ENCODE data around the gene MTHFD1L. TPM values are rescaled to one million over a fixed set of nuclear protein-coding genes. Genes with fewer than 3 reads are reported as not detected.

MTHFD1L gene
- total RNA-seq, 1 experiment from 2014 or later, result 47.8 TPM

DNA sequence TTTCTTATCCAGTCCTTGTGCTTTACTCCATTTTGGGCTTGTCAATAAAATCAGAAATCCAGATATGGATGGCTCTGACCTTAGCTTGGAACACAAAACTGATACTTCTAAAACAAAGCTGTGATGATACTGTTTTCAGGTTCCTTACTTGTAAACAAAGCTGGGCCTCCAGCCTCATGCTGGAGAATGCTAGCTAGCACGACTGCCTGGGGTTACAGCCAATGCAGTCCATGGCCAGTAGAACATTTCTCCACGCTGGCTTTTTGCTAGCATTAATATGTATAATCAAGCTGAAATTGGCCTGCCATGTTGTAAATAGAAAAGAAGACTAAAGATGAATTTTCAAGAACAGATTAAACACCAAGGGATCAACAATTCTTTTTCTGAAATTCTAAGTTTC is 63.9 kb downstream of the MTHFD1L start:
- intact Hi-C loops (cut with micrococcal nuclease; ENCODE audit: unreplicated experiment), result no loop called here
- H3K36me3 Mint-ChIP-seq (ENCODE audit: insufficient read depth, unreplicated experiment), result peaks cover 6% of the 10 kb centered on the region
- no peak overlapping the region for H3K27ac Mint-ChIP-seq (ENCODE audit: unreplicated experiment)
- no peaks in the 10 kb centered on the region for H3K9me3 Mint-ChIP-seq (ENCODE audit: low read depth, unreplicated experiment)
- H3K4me1 Mint-ChIP-seq (ENCODE audit: low read depth, unreplicated experiment), result peaks cover 10% of the 10 kb centered on the region
- no peak overlapping the region for H3K4me3 Mint-ChIP-seq (ENCODE audit: low read depth, unreplicated experiment)
- no peaks in the 10 kb centered on the region for H3K27me3 Mint-ChIP-seq (ENCODE audit: unreplicated experiment)
- CTCF ChIA-PET, result interaction anchor here (1.3 kb wide), 1 partner anchor 38 kb away, joined by 4 read pairs; no protein-coding TSS in a partner anchor
- no peak for DNase-seq
- BruUV-seq (replicated peaks), result no TSS peak
- no peak for TF ChIP-seq CTCF (IDR thresholded peaks at IDR 0.05; ENCODE audit: unreplicated experiment)

GRCh38 chr6:150930841-150931240 is 65.3 kb downstream of the MTHFD1L start:
- BruUV-seq (replicated peaks), result no TSS peak
- CTCF ChIA-PET, result no interaction called here
- TF ChIP-seq CTCF (IDR thresholded peaks at IDR 0.05; ENCODE audit: unreplicated experiment), result no peak
- no peak for DNase-seq
- Mint-ChIP-seq H3K27me3 (ENCODE audit: unreplicated experiment) (no peaks in the 10 kb centered on the region), H3K4me3 (ENCODE audit: low read depth, unreplicated experiment) (no peak overlapping the region), H3K27ac (ENCODE audit: unreplicated experiment) (no peak overlapping the region), H3K9me3 (ENCODE audit: low read depth, unreplicated experiment) (no peaks in the 10 kb centered on the region), H3K4me1 (ENCODE audit: low read depth, unreplicated experiment) (peaks cover 13% of the 10 kb centered on the region), H3K36me3 (ENCODE audit: insufficient read depth, unreplicated experiment) (peaks cover 6% of the 10 kb centered on the region)
- intact Hi-C loops (cut with micrococcal nuclease; ENCODE audit: unreplicated experiment), result no loop called here

GRCh38 chr6:150931405-150931804 is 65.9 kb downstream of the MTHFD1L start:
- intact Hi-C loops (cut with micrococcal nuclease; ENCODE audit: unreplicated experiment), result no loop called here
- H3K36me3 Mint-ChIP-seq (ENCODE audit: insufficient read depth, unreplicated experiment), result peaks cover 6% of the 10 kb centered on the region
- H3K4me3 Mint-ChIP-seq (ENCODE audit: low read depth, unreplicated experiment), result no peak overlapping the region
- H3K4me1 Mint-ChIP-seq (ENCODE audit: low read depth, unreplicated experiment), result peaks cover 13% of the 10 kb centered on the region
- CTCF ChIA-PET, result no interaction called here
- no peaks in the 10 kb centered on the region for H3K27me3 Mint-ChIP-seq (ENCODE audit: unreplicated experiment)
- TF ChIP-seq CTCF (IDR thresholded peaks at IDR 0.05; ENCODE audit: unreplicated experiment), result no peak
- BruUV-seq (replicated peaks), result no TSS peak
- no peak for DNase-seq
- no peaks in the 10 kb centered on the region for H3K9me3 Mint-ChIP-seq (ENCODE audit: low read depth, unreplicated experiment)
- H3K27ac Mint-ChIP-seq (ENCODE audit: unreplicated experiment), result no peak overlapping the region

GRCh38 chr6:150932996-150933395 is 67.5 kb downstream of the MTHFD1L start:
- CTCF ChIA-PET, result interaction anchor here (0.8 kb wide), 1 partner anchor 18 kb away, joined by 3 read pairs; no protein-coding TSS in a partner anchor
- H3K36me3 Mint-ChIP-seq (ENCODE audit: insufficient read depth, unreplicated experiment), result peaks cover 16% of the 10 kb centered on the region

More at GRCh38 chr6:150932996-150933395, 67.5 kb downstream of the MTHFD1L start:
- Mint-ChIP-seq H3K4me1 (ENCODE audit: low read depth, unreplicated experiment) (peaks cover 13% of the 10 kb centered on the region), H3K4me3 (ENCODE audit: low read depth, unreplicated experiment) (no peak overlapping the region), H3K9me3 (ENCODE audit: low read depth, unreplicated experiment) (no peaks in the 10 kb centered on the region), H3K27me3 (ENCODE audit: unreplicated experiment) (no peaks in the 10 kb centered on the region), H3K27ac (ENCODE audit: unreplicated experiment) (no peak overlapping the region)
- no peak for DNase-seq
- intact Hi-C loops (cut with micrococcal nuclease; ENCODE audit: unreplicated experiment), result no loop called here
- BruUV-seq (replicated peaks), result no TSS peak
- TF ChIP-seq CTCF (IDR thresholded peaks at IDR 0.05; ENCODE audit: unreplicated experiment), result no peak

All from Calu3 (cell line).